GM18505 (cell line): ENCODE data around the gene F2RL2.

Experiments used
- ATAC-seq: cut with Tn5 transposase; IDR thresholded peaks from one replicate; pipeline ENCODE4 v1.9.1; 2021; ENCODE audit not compliant: unreplicated experiment
- POLR2A ChIP-seq: IDR thresholded peaks from 4 replicates; pipeline ENCODE4 v1.6.1; 2011; ENCODE audit warnings: borderline replicate concordance; ENCODE audit not compliant: insufficient read depth, insufficient read length; ENCODE audit errors: extremely low read depth

Gene F2RL2

DNA sequence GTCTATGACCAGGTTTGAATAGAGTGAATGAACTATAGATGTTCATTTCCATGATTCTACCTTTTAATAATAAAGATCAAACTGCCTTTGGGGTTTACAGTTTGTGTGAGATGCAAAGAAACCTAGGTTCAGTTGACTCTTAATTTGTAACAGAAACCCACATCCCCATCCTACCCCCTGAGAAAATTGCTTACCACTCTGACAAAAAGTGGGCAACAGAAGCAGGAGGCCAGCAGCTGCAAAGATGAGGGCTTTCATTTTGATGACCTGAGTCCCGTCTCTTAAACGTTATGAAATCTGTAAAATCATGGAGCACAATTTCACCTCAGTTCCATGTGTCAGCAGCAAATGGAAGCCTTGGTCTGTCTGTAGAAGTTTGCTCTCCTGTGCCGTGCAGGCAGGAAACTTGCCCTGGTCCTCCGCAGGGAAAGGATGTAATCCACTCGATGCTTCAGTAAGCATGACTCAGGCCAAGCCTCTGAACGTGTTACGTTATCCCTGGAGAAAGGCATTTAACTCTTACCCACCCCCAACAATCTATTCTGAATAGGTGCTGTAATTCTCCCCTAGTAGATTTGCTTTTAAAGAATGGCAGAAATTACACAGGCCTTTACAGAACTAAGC, at the start of gene F2RL2:
TSS of gene F2RL2 (minus strand) at position 431 of the 624 bp plus-strand sequence. CDS start at position 258, 173 bp downstream.
- ATAC-seq = no peak
- TF ChIP-seq POLR2A = no peak

- TF ChIP-seq POLR2A = no peak
- ATAC-seq = no peak
Measured at GRCh38 chr5:76672242-76672641, 49.0 kb upstream of the F2RL2 start.

DNA sequence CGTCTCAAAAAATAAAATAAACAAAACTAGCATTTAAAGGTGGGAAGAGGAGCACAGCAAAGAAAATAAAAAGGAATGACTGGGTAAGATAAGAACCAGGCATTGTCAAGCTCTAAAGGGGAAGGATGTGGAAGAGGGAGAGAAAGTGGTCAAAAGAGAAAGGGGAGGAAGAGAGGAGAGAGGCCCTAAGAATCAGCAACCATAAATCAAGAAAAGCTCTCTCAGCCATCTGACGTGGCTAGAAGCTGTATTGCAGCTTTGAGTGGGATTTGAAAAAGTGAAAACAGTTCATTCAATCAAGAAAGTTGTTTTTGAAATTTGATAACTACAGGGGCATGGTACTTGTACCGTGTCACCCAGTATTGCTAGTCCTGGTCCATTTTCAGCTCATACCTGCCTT, 47.3 kb upstream of the F2RL2 start:
- no peak for ATAC-seq
- TF ChIP-seq POLR2A = no peak

DNA sequence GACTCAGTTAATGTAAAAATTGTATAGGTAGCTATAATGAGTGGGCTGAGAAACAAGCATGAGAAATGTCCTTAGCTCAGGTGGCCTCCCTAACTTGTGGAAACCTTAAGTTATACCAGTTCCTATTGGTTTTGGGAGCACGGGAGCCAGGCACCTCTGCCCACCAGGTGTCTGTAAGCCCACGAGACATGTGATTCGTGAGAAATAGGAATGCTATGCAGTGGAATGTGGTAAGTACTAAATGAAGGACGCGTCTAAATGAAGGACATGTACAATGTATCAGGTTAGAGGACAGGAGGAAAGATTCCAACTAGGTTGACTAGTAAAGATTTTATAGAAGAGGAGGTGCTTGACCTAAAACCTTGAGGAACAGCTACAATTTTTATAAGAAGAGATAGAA, 46.0 kb upstream of the F2RL2 start:
- ATAC-seq = no peak
- TF ChIP-seq POLR2A = no peak

GRCh38 chr5:76667495-76667894, 44.3 kb upstream of the F2RL2 start:
- no peak for ATAC-seq
- no peak for TF ChIP-seq POLR2A

GRCh38 chr5:76664079-76664478, 40.9 kb upstream of the F2RL2 start:
- no peak for ATAC-seq
- TF ChIP-seq POLR2A = no peak

GRCh38 chr5:76663573-76663972, 40.4 kb upstream of the F2RL2 start:
- no peak for ATAC-seq
- TF ChIP-seq POLR2A = no peak

DNA sequence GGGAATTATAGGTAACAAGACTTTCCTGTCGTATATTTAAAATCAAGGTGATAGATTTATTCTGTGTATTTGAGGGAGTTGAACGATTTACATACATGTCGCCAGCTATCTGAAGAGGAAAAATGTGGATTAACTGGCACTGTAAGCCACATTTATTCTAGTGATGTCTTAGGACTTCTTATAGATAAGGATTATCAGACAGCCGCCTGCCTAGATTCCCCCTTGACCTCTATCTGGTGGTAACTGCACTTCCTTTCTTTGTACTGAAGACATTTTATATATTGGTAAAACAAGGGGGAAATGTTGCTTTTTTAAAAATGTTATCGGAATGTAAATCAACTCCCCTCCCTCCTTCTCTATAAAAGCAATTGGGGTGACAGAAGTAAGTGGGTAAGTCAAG, 39.3 kb upstream of the F2RL2 start:
- no peak for ATAC-seq
- no peak for TF ChIP-seq POLR2A

GRCh38 chr5:76660360-76660759, 37.2 kb upstream of the F2RL2 start:
- no peak for TF ChIP-seq POLR2A
- ATAC-seq = no peak

GRCh38 chr5:76657683-76658311, 34.6 kb upstream of the F2RL2 start:
- no peak for TF ChIP-seq POLR2A
- ATAC-seq = no peak

DNA sequence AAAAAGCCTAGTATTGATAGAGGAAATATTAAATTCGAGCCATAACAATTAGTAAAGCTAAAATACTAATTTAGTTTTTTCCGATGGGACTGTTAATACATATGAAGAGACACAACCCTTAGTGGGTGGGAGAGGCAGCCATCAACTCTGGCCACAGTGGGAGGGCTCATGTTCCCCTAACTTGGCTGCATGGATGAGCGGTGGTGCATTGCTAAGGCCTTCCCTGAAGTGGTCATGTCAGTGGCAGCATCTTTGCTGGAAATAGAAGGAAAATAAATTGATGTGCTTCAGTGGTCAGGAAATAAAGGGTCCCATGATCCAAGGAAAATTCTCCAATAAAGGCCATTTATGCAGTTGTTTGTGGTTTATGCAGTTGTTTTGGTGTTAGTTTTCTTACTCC, 33.9 kb upstream of the F2RL2 start:
- TF ChIP-seq POLR2A = no peak
- no peak for ATAC-seq

DNA sequence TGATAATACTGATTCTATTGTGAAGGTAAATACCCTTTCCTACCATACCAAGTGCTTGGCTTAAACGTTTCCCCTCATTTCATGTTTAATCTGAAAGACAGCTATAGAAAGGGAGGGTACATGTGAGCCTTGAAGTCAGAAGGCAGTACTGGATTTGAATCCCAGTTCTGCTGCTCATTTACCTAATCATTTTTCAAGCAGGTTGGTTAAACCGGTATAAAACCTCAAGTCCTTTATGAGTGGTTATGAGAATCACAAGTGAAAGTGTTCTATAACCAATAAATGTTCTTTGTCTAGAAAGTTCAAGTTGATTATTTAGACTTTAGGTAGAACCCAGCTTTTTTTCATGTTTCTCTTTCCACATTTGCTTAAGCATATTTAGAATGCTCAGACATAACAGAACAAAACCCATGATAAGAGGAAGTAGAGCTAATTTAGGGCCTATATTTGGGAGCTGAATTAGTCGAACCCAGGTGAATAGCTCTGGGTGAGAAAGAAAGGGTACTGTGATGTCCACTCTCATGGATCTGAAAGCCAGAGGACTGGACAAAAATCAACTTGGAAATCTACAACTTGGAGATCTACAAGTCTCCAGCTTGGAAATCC, 29.7 kb upstream of the F2RL2 start:
- TF ChIP-seq POLR2A = no peak
- no peak for ATAC-seq

GRCh38 chr5:76649140-76649539, 25.9 kb upstream of the F2RL2 start:
- no peak for TF ChIP-seq POLR2A
- ATAC-seq = no peak

GRCh38 chr5:76643371-76643770, 20.2 kb upstream of the F2RL2 start:
- no peak for ATAC-seq
- TF ChIP-seq POLR2A = no peak

DNA sequence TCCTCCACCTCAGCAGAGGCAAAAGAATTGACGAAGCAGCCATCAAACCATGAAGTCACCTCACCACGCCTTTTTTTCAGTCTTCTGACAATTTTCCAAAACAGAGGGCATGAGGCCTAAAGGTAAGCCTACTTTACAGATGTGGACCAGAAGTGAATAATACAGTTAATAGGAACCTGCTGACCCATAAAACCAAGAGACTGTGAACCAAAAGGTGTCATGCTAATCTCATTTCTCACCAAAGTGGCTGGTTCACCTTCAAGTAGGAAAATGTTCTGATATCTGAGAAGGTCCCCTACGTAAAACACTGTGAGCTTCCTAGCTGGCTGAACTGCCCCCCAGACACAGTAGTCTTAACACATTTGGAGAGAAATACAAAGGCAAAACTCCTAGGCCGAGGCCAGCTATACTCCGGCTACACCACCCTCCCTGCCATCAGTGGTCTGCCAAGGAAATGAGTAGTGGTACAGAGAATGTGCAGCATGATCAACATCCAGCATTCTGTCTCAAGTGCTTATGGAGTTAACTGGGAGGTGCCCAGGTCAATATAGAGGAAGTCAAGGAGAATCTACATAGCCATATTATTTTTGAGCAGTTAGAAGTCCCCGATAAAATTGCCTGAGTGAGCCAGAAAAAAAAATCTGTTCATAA, 19.3 kb upstream of the F2RL2 start:
- ATAC-seq = no peak
- TF ChIP-seq POLR2A = no peak
